ENCODE measurements around the gene ADARB2. TPM values are rescaled to one million over a fixed set of nuclear protein-coding genes. Genes with fewer than 3 reads are reported as not detected.

The ADARB2 gene
- polyA plus RNA-seq, 1 of the 3 experiments (the other 2 are of a cell fraction), result not detected

DNA sequence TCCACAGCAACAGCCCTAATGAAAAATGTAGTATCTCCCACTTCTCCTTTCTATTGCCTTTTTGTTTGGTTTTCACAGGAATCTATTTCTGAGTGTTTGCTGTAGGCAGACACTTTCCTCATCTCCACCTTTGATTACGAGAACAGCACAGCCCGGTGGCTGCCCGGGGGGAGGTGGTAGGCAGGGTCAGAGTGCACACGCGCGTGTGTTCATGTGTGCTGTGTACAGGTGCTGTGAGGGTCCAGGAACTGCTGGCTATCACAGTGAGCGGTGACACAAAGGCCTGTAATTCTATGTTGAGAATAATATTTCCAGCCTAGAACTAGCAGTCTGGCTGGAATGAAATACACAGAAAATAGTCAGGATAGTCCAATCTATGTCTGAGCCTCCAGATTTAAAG lies 212.8 kb downstream of the ADARB2 start:
- no peak overlapping the region for H3K27ac ChIP-seq (ENCODE audit: low read depth in 2 of 2, low read length in 1 of 2)
- DNase-seq, result no peak
- no peak overlapping the region for H2AFZ ChIP-seq (ENCODE audit: low read depth)
- ChIA-PET CTCF (no interaction called here), POLR2A (no interaction called here)
- H4K20me1 ChIP-seq (ENCODE audit: insufficient read depth), result no peaks in the 10 kb centered on the region
- no peaks in the 10 kb centered on the region for H3K9me3 ChIP-seq
- TF ChIP-seq MEF2A (IDR thresholded peaks at IDR 0.05; ENCODE audit: borderline replicate concordance, low read depth) (no peak), RFX5 (IDR thresholded peaks at IDR 0.05; ENCODE audit: low read length) (no peak), TAF1 (IDR thresholded peaks at IDR 0.05; ENCODE audit: borderline replicate concordance, low read depth, low read length) (no peak), SIN3A (IDR thresholded peaks at IDR 0.05; ENCODE audit: borderline replicate concordance, low read depth, low read length) (no peak), GABPA (IDR thresholded peaks at IDR 0.05; ENCODE audit: low read depth) (no peak), POLR2AphosphoS5 (IDR thresholded peaks at IDR 0.05; ENCODE audit: low read depth, low read length) (no peak), ELF1 (IDR thresholded peaks at IDR 0.05) (no peak), TCF12 (IDR thresholded peaks at IDR 0.05) (no peak), JUND (IDR thresholded peaks at IDR 0.05) (no peak), FOXJ3 (CRISPR knock-in tag; IDR thresholded peaks at IDR 0.05) (no peak), RXRA (IDR thresholded peaks at IDR 0.05; ENCODE audit: borderline replicate concordance, low read depth) (no peak), GATA2 (CRISPR knock-in tag; IDR thresholded peaks at IDR 0.05) (no peak)
- TF ChIP-seq, protein P1, sequence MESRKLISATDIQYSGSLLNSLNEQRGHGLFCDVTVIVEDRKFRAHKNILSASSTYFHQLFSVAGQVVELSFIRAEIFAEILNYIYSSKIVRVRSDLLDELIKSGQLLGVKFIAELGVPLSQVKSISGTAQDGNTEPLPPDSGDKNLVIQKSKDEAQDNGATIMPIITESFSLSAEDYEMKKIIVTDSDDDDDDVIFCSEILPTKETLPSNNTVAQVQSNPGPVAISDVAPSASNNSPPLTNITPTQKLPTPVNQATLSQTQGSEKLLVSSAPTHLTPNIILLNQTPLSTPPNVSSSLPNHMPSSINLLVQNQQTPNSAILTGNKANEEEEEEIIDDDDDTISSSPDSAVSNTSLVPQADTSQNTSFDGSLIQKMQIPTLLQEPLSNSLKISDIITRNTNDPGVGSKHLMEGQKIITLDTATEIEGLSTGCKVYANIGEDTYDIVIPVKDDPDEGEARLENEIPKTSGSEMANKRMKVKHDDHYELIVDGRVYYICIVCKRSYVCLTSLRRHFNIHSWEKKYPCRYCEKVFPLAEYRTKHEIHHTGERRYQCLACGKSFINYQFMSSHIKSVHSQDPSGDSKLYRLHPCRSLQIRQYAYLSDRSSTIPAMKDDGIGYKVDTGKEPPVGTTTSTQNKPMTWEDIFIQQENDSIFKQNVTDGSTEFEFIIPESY (IDR thresholded peaks at IDR 0.05; ENCODE audit: borderline replicate concordance, low read depth), result no peak
- TF ChIP-seq, protein P2, sequence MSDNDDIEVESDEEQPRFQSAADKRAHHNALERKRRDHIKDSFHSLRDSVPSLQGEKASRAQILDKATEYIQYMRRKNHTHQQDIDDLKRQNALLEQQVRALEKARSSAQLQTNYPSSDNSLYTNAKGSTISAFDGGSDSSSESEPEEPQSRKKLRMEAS (IDR thresholded peaks at IDR 0.05; ENCODE audit: low read depth), result no peak
- TF ChIP-seq, protein P3, sequence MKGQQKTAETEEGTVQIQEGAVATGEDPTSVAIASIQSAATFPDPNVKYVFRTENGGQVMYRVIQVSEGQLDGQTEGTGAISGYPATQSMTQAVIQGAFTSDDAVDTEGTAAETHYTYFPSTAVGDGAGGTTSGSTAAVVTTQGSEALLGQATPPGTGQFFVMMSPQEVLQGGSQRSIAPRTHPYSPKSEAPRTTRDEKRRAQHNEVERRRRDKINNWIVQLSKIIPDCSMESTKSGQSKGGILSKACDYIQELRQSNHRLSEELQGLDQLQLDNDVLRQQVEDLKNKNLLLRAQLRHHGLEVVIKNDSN (IDR thresholded peaks at IDR 0.05; ENCODE audit: borderline replicate concordance, low read depth), result no peak
- H3K9ac ChIP-seq, result no peak overlapping the region
- 64% methylated on average over 7 of the region's 7 CpGs for WGBS (ENCODE audit: low lambda C conversion rate)
- no peaks in the 10 kb centered on the region for H3K36me3 ChIP-seq (replicated peaks in 1 of 2; ENCODE audit: control insufficient read depth in 1 of 2, insufficient read depth in 2 of 2, low read length in 1 of 2)
- no peaks in the 10 kb centered on the region for H3K79me2 ChIP-seq (ENCODE audit: insufficient read depth)
- no peak overlapping the region for H3K4me3 ChIP-seq (ENCODE audit: low read depth in 2 of 2, low read length in 1 of 2)
- H3K9me2 ChIP-seq, result no peaks in the 10 kb centered on the region; the same call in 1 of the 2 replicates
- H3K27me3 ChIP-seq (ENCODE audit: insufficient read depth), result no peaks in the 10 kb centered on the region
- no peak overlapping the region for H3K4me2 ChIP-seq
- no peaks in the 10 kb centered on the region for H3K4me1 ChIP-seq (ENCODE audit: control insufficient read depth in 1 of 2, insufficient read depth in 2 of 2, low read depth in 1 of 2, low read length in 1 of 2)
- H3F3A ChIP-seq (replicated peaks; ENCODE audit: insufficient read depth), result no peaks in the 10 kb centered on the region

- WGBS (ENCODE audit: low lambda C conversion rate), result 22% methylated on average over 8 of the region's 8 CpGs
- Histone ChIP-seq H3K79me2 (ENCODE audit: insufficient read depth) (no peaks in the 10 kb centered on the region), H3K9me2 (no peaks in the 10 kb centered on the region; the same call in 1 of the 2 replicates), H3K4me2 (no peak overlapping the region), H3K36me3 (replicated peaks in 1 of 2; ENCODE audit: control insufficient read depth in 1 of 2, insufficient read depth in 2 of 2, low read length in 1 of 2) (no peaks in the 10 kb centered on the region), H3K9ac (no peak overlapping the region), H3K27me3 (ENCODE audit: insufficient read depth) (no peaks in the 10 kb centered on the region), H3K9me3 (no peaks in the 10 kb centered on the region), H3K4me1 (ENCODE audit: control insufficient read depth in 1 of 2, insufficient read depth in 2 of 2, low read depth in 1 of 2, low read length in 1 of 2) (no peaks in the 10 kb centered on the region), H3F3A (replicated peaks; ENCODE audit: insufficient read depth) (no peaks in the 10 kb centered on the region), H2AFZ (ENCODE audit: low read depth) (no peak overlapping the region), H3K27ac (ENCODE audit: low read depth in 2 of 2, low read length in 1 of 2) (no peak overlapping the region), H4K20me1 (ENCODE audit: insufficient read depth) (no peaks in the 10 kb centered on the region), H3K4me3 (ENCODE audit: low read depth in 2 of 2, low read length in 1 of 2) (no peak overlapping the region)
- ChIA-PET POLR2A (no interaction called here), CTCF (interaction anchor here (1.1 kb wide), 1 partner anchor 23 kb away, joined by 3 read pairs; no protein-coding TSS in a partner anchor)
- no peak for DNase-seq
- TF ChIP-seq TAF1 (IDR thresholded peaks at IDR 0.05; ENCODE audit: borderline replicate concordance, low read depth, low read length), result no peak
- TF ChIP-seq USF2 (IDR thresholded peaks at IDR 0.05; ENCODE audit: borderline replicate concordance, low read depth, low read length), result no peak
- TF ChIP-seq RAD21 (IDR thresholded peaks at IDR 0.05; ENCODE audit: low read length), result no peak
- no peak for TF ChIP-seq ELF1 (IDR thresholded peaks at IDR 0.05)
- TF ChIP-seq NFIC (IDR thresholded peaks at IDR 0.05; ENCODE audit: borderline replicate concordance), result no peak
- TF ChIP-seq, protein P4, sequence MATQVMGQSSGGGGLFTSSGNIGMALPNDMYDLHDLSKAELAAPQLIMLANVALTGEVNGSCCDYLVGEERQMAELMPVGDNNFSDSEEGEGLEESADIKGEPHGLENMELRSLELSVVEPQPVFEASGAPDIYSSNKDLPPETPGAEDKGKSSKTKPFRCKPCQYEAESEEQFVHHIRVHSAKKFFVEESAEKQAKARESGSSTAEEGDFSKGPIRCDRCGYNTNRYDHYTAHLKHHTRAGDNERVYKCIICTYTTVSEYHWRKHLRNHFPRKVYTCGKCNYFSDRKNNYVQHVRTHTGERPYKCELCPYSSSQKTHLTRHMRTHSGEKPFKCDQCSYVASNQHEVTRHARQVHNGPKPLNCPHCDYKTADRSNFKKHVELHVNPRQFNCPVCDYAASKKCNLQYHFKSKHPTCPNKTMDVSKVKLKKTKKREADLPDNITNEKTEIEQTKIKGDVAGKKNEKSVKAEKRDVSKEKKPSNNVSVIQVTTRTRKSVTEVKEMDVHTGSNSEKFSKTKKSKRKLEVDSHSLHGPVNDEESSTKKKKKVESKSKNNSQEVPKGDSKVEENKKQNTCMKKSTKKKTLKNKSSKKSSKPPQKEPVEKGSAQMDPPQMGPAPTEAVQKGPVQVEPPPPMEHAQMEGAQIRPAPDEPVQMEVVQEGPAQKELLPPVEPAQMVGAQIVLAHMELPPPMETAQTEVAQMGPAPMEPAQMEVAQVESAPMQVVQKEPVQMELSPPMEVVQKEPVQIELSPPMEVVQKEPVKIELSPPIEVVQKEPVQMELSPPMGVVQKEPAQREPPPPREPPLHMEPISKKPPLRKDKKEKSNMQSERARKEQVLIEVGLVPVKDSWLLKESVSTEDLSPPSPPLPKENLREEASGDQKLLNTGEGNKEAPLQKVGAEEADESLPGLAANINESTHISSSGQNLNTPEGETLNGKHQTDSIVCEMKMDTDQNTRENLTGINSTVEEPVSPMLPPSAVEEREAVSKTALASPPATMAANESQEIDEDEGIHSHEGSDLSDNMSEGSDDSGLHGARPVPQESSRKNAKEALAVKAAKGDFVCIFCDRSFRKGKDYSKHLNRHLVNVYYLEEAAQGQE (IDR thresholded peaks at IDR 0.05; ENCODE audit: low read depth, low read length), result no peak
- no peak for TF ChIP-seq MEF2A (IDR thresholded peaks at IDR 0.05; ENCODE audit: borderline replicate concordance, low read depth)
- no peak for TF ChIP-seq JUND (IDR thresholded peaks at IDR 0.05)
- no peak for TF ChIP-seq SIN3A (IDR thresholded peaks at IDR 0.05; ENCODE audit: borderline replicate concordance, low read depth, low read length)
- no peak for TF ChIP-seq FOXM1 (IDR thresholded peaks at IDR 0.05; ENCODE audit: low read depth)
- TF ChIP-seq, protein P2 (IDR thresholded peaks at IDR 0.05; ENCODE audit: low read depth), result no peak
- TF ChIP-seq FOSL2 (IDR thresholded peaks at IDR 0.05; ENCODE audit: borderline replicate concordance, low read depth), result no peak
- no peak for TF ChIP-seq GATA2 (CRISPR knock-in tag; IDR thresholded peaks at IDR 0.05)
These were observed 214.1 kb downstream of the ADARB2 start for GRCh38 chr10:1523221-1523620.
